Fibroblast of skin of right biceps (primary cell): ENCODE data around the gene RAP1GAP2.

Experiments used
- DNase-seq: peaks from one replicate; pipeline ENCODE4 v3.0.0-alpha.2; 2013

The RAP1GAP2 gene

GRCh38 chr17:2952174-2952845 is 156.1 kb downstream of the RAP1GAP2 start:
- DNase-seq, result no peak

- peak; percentile 93 for DNase-seq
Observed at GRCh38 chr17:2954898-2955445, 158.7 kb downstream of the RAP1GAP2 start.

GRCh38 chr17:2955931-2956582 is 159.8 kb downstream of the RAP1GAP2 start:
- DNase-seq, result no peak

- no peak for DNase-seq
Observed at GRCh38 chr17:2957631-2958286, 161.5 kb downstream of the RAP1GAP2 start.

GRCh38 chr17:2958706-2959222 is 162.5 kb downstream of the RAP1GAP2 start:
- DNase-seq, result no peak

- no peak for DNase-seq
Observed at GRCh38 chr17:2959371-2960130, 163.3 kb downstream of the RAP1GAP2 start.

- no peak for DNase-seq
Observed at GRCh38 chr17:2961446-2961845, 165.2 kb downstream of the RAP1GAP2 start.

GRCh38 chr17:2962236-2962635 is 166.0 kb downstream of the RAP1GAP2 start:
- no peak for DNase-seq

- no peak for DNase-seq
Observed at GRCh38 chr17:2962729-2963128, 166.5 kb downstream of the RAP1GAP2 start.

- no peak for DNase-seq
Observed at GRCh38 chr17:2963332-2964027, 167.2 kb downstream of the RAP1GAP2 start.

GRCh38 chr17:2964028-2964356 is 167.8 kb downstream of the RAP1GAP2 start:
- no peak for DNase-seq

GRCh38 chr17:2964370-2964769 is 168.1 kb downstream of the RAP1GAP2 start:
- DNase-seq, result no peak

- DNase-seq, result no peak
Observed at GRCh38 chr17:2964831-2965230, 168.6 kb downstream of the RAP1GAP2 start.

- peak; percentile 42 for DNase-seq
Observed at GRCh38 chr17:2965621-2966595, 169.7 kb downstream of the RAP1GAP2 start.

GRCh38 chr17:2967515-2967914 is 171.3 kb downstream of the RAP1GAP2 start:
- DNase-seq, result no peak

- DNase-seq, result no peak
Observed at GRCh38 chr17:2971851-2972250, 175.6 kb downstream of the RAP1GAP2 start.

GRCh38 chr17:2972749-2973148 is 176.5 kb downstream of the RAP1GAP2 start:
- DNase-seq, result no peak

GRCh38 chr17:2974347-2974746 is 178.1 kb downstream of the RAP1GAP2 start:
- no peak for DNase-seq

GRCh38 chr17:2975469-2975958 is 179.3 kb downstream of the RAP1GAP2 start:
- no peak for DNase-seq

- DNase-seq, result no peak
Observed at GRCh38 chr17:2977157-2977556, 180.9 kb downstream of the RAP1GAP2 start.

- DNase-seq, result no peak
Observed at GRCh38 chr17:2978116-2978515, 181.9 kb downstream of the RAP1GAP2 start.
